DOHH2 (cell line): Measurements from ENCODE around the gene NAIF1.

ENCODE experiments used
- EZH2phosphoT487 ChIP-seq: fragments of 200-600 bp; sonication (generic); IDR thresholded peaks from 2 replicates; pipeline ENCODE4 v1.6.1; 2017; ENCODE audit warnings: borderline replicate concordance, mild to moderate bottlenecking, antibody characterized with exemption, low read length, moderate library complexity, mixed read lengths
- TF ChIP-seq, protein P1 (sequence below): fragments of 200-600 bp; sonication (generic); IDR thresholded peaks from one replicate; pipeline ENCODE4 v1.5.1; 2014; ENCODE audit warnings: antibody characterized with exemption, mild to moderate bottlenecking, low read depth, low read length; ENCODE audit not compliant: poor library complexity, severe bottlenecking

DNA sequence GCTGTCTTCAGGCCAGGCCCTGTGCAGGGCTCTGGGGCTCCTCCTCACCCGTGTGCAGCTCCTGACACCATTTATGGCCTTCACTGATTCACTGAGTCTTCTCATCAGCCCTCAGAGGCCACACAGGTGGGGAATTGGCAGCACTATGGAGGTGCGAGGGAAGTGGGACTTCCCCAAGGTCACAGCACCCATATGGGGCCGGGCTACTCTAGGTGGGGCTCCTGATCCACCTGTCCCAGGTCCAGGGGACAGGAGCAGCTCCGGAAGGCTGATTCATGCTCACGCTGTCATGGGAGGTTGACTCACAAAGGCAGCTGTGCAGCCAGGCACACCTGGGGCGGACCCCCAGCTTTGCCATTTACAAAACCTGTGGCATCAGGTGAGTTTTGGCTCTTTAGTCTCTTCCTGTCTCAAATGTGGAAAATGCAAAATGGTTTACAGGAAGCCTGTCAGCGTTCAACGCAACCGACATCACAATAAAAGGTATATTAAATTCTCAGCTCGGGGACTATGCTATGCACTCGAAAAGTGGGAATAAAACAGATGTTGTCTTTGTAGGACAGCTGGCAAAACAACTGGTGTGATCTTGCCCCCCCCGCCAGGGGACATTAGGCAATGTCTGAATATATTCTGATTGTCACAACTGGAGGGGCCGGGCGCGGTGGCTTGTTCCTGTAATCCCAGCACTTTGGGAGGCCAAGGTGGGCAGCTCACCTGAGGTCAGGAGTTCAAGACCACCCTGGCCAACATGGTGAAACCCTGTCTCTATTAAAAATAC lies 15.0 kb downstream of the NAIF1 start:
- TF ChIP-seq, protein P1, sequence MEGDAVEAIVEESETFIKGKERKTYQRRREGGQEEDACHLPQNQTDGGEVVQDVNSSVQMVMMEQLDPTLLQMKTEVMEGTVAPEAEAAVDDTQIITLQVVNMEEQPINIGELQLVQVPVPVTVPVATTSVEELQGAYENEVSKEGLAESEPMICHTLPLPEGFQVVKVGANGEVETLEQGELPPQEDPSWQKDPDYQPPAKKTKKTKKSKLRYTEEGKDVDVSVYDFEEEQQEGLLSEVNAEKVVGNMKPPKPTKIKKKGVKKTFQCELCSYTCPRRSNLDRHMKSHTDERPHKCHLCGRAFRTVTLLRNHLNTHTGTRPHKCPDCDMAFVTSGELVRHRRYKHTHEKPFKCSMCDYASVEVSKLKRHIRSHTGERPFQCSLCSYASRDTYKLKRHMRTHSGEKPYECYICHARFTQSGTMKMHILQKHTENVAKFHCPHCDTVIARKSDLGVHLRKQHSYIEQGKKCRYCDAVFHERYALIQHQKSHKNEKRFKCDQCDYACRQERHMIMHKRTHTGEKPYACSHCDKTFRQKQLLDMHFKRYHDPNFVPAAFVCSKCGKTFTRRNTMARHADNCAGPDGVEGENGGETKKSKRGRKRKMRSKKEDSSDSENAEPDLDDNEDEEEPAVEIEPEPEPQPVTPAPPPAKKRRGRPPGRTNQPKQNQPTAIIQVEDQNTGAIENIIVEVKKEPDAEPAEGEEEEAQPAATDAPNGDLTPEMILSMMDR: no peak
- no peak for TF ChIP-seq EZH2phosphoT487
